Stimulated activated CD8-positive, alpha-beta memory T cell treated with anti-CD3 and anti-CD28 coated beads, Interleukin-12 subunit alpha, Interleukin-12 subunit beta, amount 100 ng/mL, for 4 hours (primary cell): ENCODE data around the gene FFAR4.

Experiments used
- DNase-seq: peaks from one replicate; pipeline ENCODE4 v3.0.0-alpha.2; 2020; ENCODE audit warnings: low read depth

Gene FFAR4

DNA sequence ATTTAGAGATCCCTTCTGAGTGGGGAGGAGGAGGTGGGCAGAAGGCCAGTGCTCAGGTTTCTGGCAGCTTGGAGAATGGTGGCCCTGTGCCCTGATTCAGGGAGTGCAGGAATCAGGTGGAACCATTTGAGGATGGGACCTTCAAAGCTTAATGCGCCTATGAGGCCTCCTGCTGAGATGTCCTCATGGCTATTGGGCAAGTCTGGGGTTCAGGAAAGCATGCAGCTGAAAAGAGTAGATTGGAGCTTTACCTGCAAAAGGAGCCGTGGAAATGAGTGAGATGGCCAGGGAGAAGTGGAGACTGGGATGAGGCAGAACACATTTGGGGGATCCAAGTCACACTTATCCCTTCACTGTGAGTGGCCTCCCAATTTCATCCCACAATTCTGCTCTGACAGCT lies 6.1 kb downstream of the FFAR4 start:
- no peak for DNase-seq

DNA sequence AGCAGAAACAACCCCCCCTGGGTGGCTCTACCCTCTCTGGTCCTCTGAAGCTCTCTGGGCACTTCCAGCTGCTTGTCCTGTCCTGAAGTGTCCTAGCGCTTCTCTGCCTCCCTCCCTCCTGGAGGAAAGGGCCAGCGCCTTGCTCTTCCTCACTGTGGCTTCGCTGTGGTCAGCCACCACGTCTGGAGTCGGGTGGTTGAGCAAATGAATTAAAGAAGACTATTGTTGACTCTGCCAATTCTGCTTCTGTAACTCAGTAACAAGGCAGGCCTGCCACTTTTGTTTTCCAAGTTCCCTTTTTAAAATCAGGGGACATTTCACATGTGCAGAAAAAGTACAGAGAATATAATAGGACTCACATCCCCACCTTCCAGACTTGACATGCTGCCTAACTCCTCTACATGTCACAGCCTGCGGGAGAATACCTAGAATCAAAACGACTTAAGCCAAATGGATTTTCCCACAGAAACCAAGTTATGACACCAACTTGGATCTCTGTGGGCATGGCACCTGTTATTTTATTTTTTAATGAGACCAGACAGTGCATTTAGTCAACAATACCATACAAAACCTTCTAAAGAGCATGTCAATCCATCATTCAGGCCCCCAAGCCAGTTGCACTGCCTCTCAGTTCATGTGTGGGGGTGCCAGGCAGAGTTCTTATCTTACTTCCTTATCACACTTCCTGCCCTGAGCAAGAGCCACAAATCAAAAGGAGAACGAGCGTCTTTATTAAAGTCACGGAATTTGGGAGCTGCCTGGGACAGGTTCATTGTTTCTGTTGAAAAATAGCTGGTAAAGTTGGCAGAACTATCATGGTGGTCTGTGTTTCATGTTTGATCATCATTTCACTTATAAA lies 6.8 kb downstream of the FFAR4 start:
- DNase-seq = no peak

- DNase-seq = no peak
These were observed 7.5 kb downstream of the FFAR4 start for GRCh38 chr10:93573924-93574323.

- no peak for DNase-seq
These were observed 10.4 kb downstream of the FFAR4 start for GRCh38 chr10:93576888-93577287.

- no peak for DNase-seq
These were observed 11.1 kb downstream of the FFAR4 start for GRCh38 chr10:93577565-93577964.

- no peak for DNase-seq
These were observed 12.6 kb downstream of the FFAR4 start for GRCh38 chr10:93579089-93579488.

DNA sequence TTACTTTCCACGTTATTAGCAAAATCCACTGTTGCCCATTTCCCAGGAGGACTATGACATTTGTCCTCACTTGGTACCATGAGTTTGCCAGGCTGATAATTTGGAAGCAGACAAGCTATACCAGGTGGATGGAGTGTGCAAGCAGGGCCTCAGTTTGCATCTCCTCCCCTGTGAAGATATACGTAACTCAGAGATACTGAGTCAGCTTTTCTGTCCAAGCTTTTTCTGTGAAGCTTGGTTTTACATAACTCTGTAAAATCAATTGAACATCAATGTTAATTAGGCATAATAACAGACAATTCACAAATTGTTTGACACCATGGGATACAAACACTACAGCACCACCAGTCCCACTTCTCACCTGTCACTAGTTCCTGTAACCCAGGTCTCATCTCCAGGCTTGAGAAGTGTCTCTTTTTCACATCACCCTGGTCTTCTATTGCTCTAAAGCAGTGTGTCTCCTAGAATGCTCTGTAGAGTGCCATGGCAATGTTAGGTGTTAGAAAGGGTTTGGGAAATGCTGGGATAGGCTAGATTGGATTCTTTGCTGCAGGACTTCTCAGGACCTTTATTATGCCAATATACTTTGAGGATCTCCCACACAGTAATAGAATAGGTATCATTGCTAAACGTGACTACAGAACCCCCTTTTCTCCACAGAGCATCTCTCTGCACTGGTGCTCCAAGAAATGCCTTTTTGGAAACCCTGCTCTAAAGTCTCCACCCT lies 13.7 kb downstream of the FFAR4 start:
- DNase-seq = no peak

DNA sequence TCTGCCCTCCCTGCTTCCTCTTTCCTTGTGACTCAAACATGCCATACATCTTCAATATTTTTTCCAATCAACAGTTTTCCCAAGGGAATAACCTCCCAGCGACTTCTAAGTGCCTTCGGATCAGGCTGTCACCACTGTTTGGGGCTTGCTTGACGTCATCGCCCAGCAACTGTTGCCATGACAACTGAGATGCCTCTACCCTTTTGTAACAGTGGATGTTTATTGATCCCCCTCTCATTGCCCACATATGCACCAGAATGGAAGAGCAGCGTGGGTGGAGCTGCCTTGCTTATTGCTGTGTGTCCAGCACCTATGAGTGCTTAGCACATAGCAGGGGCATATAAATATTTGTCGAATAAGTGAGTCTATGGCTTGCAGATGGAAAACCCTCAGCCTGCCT lies 14.4 kb downstream of the FFAR4 start:
- no peak for DNase-seq

GRCh38 chr10:93584445-93584844 lies 18.0 kb downstream of the FFAR4 start:
- no peak for DNase-seq

- DNase-seq = no peak
These were observed 23.4 kb downstream of the FFAR4 start for GRCh38 chr10:93589648-93590562.

DNA sequence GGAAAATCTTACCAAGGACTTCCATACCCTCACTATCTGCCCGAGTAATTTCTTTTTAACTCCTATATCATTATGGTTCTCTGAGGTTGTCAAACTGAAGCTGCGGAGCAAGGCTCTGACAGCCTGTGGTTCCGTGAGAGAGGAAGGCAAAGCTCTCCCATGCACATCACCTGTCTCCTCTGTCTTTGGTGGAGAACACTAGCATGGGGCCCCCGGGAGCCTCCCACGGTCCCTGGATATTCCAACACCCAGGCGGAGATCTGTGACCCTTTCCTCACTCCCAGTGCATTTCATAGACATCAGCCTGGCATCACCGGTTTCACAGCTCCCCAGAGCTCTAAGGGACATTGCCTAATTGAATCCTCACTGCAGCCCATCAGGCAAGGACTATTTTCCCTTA lies 24.2 kb downstream of the FFAR4 start:
- no peak for DNase-seq

GRCh38 chr10:93591065-93591808 lies 24.8 kb downstream of the FFAR4 start:
- DNase-seq = no peak

DNA sequence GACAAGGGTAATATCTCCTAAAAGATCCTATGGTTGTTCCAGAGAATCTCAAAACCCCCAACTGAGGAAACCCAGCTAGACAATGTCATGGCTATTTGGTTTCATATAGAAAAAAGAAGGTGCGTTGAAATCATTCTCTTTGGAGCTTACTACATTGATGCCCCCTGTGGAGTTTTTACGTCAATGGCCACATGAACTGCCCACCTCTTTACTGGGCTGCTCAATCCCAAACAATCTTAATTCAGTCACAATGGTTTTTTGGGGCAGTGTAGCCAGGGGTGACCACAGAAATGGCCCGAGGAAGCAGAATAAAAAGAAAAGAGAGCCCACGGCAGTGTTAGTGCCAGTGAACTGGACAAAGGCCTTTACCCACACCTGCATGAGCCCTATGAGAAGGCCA lies 26.8 kb downstream of the FFAR4 start:
- no peak for DNase-seq

DNA sequence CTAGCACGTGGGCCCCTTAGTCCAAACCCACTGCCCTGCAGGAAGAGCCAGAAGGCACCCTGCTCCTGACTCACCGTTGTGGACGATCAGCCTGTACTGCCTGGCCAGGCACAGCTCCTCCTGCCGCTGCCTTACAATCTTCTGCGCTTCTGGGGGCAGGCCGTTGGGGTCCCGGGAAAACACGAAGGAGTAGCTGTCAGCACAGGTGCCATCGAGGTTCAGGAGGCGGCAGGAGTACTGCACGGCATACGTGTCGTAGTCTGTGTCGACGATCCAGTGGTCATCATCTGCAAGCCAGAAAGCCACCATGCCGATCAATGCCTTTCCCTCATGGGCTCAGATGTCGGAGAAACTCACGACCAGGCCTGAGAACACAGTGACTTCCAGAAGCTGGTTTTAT lies 27.3 kb downstream of the FFAR4 start:
- no peak for DNase-seq

DNA sequence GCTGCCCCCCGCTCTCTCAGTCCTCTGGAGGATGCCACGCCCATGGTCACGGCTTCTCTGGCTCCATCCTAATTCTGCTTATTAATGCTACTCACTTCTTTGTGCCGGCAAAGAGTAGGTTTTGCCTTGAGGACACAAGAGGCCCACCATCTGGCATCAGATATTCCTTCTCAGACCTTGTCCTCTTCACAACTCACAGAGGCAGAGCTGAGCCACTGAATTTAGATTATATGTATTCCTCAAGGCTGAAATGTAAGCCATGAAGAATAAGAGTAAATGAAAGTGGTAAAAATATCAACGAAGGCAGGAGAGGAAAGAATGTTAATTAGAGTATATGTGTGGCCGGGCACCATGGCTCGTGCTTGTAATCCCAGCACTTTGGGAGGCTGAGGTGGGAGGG lies 28.1 kb downstream of the FFAR4 start:
- no peak for DNase-seq

- DNase-seq = no peak
These were observed 29.1 kb downstream of the FFAR4 start for GRCh38 chr10:93595378-93596161.

- no peak for DNase-seq
These were observed 30.1 kb downstream of the FFAR4 start for GRCh38 chr10:93596539-93596938.

- DNase-seq = no peak
These were observed 30.7 kb downstream of the FFAR4 start for GRCh38 chr10:93597075-93597599.

DNA sequence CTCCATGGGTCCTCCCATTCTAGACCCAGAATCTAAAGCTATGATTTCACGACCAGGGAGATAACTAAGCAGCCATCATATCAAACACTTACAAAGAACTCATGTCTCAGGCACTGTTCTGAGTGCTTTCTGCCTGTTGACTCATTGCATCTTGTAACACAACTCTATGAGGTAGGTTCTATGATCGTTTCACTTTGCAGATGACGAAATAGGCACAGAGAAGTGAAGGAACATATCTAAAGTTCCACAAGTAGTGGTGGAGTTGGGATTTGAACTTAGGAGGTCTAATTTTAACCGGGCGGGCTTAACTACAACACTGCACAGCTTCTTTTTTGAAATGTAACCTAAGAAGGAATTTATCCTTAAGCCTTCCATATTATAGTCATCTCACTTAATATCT lies 31.7 kb downstream of the FFAR4 start:
- no peak for DNase-seq

DNA sequence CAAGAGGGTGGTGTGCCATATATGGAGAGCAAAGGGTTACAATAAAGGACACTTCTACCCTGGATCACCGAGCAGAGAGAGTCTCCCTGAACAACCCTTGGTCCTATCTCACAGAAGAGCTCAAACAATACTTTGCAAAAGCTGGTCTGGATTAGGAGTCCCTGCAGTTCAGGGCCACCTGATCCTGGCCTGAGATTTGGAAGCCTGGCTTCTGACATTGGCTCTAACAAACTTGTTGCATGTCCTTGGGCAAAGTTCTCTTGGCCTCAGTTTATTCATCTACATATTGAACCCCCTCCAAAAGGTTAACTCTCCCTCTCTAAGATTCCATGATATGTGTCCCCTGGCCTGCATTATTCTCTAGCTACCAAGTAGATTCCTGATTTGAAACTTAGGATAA lies 32.9 kb downstream of the FFAR4 start:
- DNase-seq = no peak

- DNase-seq = no peak
These were observed 33.3 kb downstream of the FFAR4 start for GRCh38 chr10:93599778-93600177.
